Measurements from ENCODE around the gene NAGS. TPM values are rescaled to one million over a fixed set of nuclear protein-coding genes. Genes with fewer than 3 reads are reported as not detected.
"Not testable (repeated sequence)": the region's sequence is repeated elsewhere in the genome, so short reads cannot be mapped to it uniquely, and the experiment has no call there.

The NAGS gene
- total and polyA plus RNA-seq, 2 experiments from 2014 or later, result 14.0 to 14.4 TPM

GRCh38 chr17:43967251-43967875 is 37.1 kb upstream of the NAGS start:
- TF ChIP-seq EZH2phosphoT487 (IDR thresholded peaks at IDR 0.05; ENCODE audit: low read depth, severe bottlenecking, unreplicated experiment), result no peak
- no peak for TF ChIP-seq CTCF (IDR thresholded peaks at IDR 0.05; ENCODE audit: poor library complexity)
- no peak for TF ChIP-seq EZH2 (IDR thresholded peaks at IDR 0.05; ENCODE audit: borderline replicate concordance)
- H3K4me3 ChIP-seq, result no peak overlapping the region

DNA sequence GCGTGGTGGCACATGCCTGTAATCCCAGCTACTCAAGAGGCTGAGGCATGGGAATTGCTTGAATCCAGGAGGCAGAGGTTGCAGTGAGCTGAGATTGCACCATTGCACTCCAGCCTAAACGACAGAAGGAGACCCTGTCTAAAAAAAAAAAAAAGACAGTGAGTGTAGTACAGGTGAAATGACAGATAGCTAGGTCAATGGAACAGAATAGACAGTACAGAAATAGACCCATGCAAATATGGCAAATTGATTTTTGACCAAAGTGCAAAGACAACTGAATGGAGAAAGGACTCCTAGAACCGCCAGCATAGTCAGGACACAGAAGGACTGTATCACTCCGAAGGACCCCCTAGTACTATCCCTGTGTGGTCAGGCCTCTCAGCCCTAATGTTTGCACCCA is 34.1 kb upstream of the NAGS start:
- H3K4me3 ChIP-seq, result no peak overlapping the region
- H3K27ac ChIP-seq, result no peak overlapping the region
- no peaks in the 10 kb centered on the region for H3K9me3 ChIP-seq (ENCODE audit: low read depth)
- WGBS (ENCODE audit: low lambda C conversion rate, missing lambda C conversion rate), result 78% methylated on average over 4 of the region's 4 CpGs
- no peaks in the 10 kb centered on the region for H3K4me1 ChIP-seq (ENCODE audit: insufficient read depth)
- no peak for TF ChIP-seq CTCF (IDR thresholded peaks at IDR 0.05; ENCODE audit: poor library complexity)
- TF ChIP-seq EZH2 (IDR thresholded peaks at IDR 0.05; ENCODE audit: borderline replicate concordance), result no peak
- TF ChIP-seq EZH2phosphoT487 (IDR thresholded peaks at IDR 0.05; ENCODE audit: low read depth, severe bottlenecking, unreplicated experiment), result no peak
- no peaks in the 10 kb centered on the region for H3K9me2 ChIP-seq (replicated peaks; ENCODE audit: insufficient read depth)
- no peak overlapping the region for H3K4me2 ChIP-seq
- no peak overlapping the region for H2AFZ ChIP-seq
- DNase-seq (ENCODE audit: low spot score), result no peak
- no peaks in the 10 kb centered on the region for H4K20me1 ChIP-seq (ENCODE audit: insufficient read depth, poor library complexity, severe bottlenecking)
- H3K79me2 ChIP-seq, result no peaks in the 10 kb centered on the region
- H3K27me3 ChIP-seq, result peaks cover 22% of the 10 kb centered on the region
- H3K36me3 ChIP-seq (replicated peaks; ENCODE audit: insufficient read depth, low read depth), result no peaks in the 10 kb centered on the region

More at GRCh38 chr17:43967251-43967875, 37.1 kb upstream of the NAGS start:
- H3K9me2 ChIP-seq (replicated peaks; ENCODE audit: insufficient read depth), result no peaks in the 10 kb centered on the region
- H3K79me2 ChIP-seq, result no peaks in the 10 kb centered on the region
- H4K20me1 ChIP-seq (ENCODE audit: insufficient read depth, poor library complexity, severe bottlenecking), result no peaks in the 10 kb centered on the region
- no peak for DNase-seq (ENCODE audit: low spot score)
- H3K36me3 ChIP-seq (replicated peaks; ENCODE audit: insufficient read depth, low read depth), result no peaks in the 10 kb centered on the region
- no peak overlapping the region for H2AFZ ChIP-seq
- H3K27me3 ChIP-seq, result peaks cover 15% of the 10 kb centered on the region
- H3K4me1 ChIP-seq (ENCODE audit: insufficient read depth), result no peaks in the 10 kb centered on the region
- no peaks in the 10 kb centered on the region for H3K9me3 ChIP-seq (ENCODE audit: low read depth)
- H3K27ac ChIP-seq, result no peak overlapping the region
- H3K4me2 ChIP-seq, result no peak overlapping the region
- WGBS (ENCODE audit: low lambda C conversion rate, missing lambda C conversion rate), result 51% methylated on average over 9 of the region's 9 CpGs

DNA sequence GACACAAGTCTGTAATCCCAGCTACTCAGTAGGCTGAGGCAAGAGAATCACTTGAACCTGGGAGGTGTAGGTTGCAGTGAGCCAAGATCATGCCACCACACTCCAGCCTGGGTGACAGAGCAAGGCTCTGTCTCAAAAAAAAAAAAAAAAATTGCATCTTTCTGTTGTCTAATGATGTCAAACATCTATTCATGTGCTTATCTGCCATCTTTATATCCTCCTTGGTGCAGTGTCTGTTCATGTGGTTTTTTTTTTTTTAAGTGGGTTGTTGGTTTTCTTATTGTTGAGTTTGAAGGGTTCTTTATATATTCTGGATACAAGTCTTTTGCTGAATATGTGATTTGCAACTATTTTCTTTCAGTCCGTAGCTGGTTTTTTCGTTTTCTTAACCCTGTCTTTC is 33.0 kb upstream of the NAGS start:
- not testable (repeated sequence) for H3K4me3 ChIP-seq; H3K4me1 ChIP-seq (ENCODE audit: insufficient read depth); H3K9me3 ChIP-seq (ENCODE audit: low read depth); H3K27ac ChIP-seq; H3K79me2 ChIP-seq; H3K9me2 ChIP-seq (replicated peaks; ENCODE audit: insufficient read depth); H3K36me3 ChIP-seq (replicated peaks; ENCODE audit: insufficient read depth, low read depth); H2AFZ ChIP-seq; H4K20me1 ChIP-seq (ENCODE audit: insufficient read depth, poor library complexity, severe bottlenecking); DNase-seq (ENCODE audit: low spot score); H3K4me2 ChIP-seq
- H3K27me3 ChIP-seq, result peaks cover 22% of the 10 kb centered on the region
- 74% methylated on average over 2 of the region's 2 CpGs for WGBS (ENCODE audit: low lambda C conversion rate, missing lambda C conversion rate)

DNA sequence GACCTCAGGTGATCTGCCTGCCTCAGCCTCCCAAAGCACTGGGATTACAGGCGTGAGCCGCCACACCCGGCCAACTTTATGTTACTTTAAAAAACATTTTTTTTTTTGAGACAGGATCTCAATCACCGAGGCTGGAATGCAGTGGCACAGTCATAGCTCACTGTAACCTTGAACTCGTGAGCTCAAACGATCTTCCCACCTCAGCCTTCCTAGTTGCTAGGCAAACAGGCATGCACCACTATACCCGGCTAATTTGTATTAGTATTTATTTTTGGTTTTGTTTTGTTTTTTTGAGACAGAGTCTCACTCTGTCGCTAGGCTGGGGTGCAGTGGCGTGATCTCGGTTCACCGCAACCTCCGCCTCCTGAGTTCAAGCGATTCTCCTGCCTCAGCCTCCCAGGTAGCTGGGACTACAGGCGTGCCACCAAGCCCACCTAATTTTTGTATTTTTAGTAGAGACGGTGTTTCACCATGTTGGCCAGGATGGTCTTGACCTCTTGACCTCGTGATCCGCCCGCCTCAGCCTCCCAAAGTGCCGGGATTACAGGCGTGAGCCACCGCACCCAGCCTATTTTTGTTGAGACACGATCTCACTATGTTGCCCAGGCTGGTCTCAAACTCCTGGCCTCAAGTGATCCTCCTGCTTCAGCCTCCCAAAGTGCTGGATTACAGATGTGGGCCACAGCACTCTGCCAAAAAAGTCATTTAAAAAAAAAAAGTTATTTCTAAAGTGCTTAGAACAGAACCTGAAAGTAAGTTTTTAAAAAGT is 31.8 kb upstream of the NAGS start:
- not testable (repeated sequence) for H3K9me3 ChIP-seq (ENCODE audit: low read depth); H2AFZ ChIP-seq; H3K27ac ChIP-seq; H3K9me2 ChIP-seq (replicated peaks; ENCODE audit: insufficient read depth); H3K79me2 ChIP-seq; DNase-seq (ENCODE audit: low spot score); H3K4me3 ChIP-seq; H3K4me1 ChIP-seq (ENCODE audit: insufficient read depth); H3K4me2 ChIP-seq; H3K36me3 ChIP-seq (replicated peaks; ENCODE audit: insufficient read depth, low read depth); H4K20me1 ChIP-seq (ENCODE audit: insufficient read depth, poor library complexity, severe bottlenecking)
- WGBS (ENCODE audit: low lambda C conversion rate, missing lambda C conversion rate), result 91% methylated on average over 22 of the region's 22 CpGs
- peaks cover 27% of the 10 kb centered on the region for H3K27me3 ChIP-seq

All from hepatocyte (in vitro differentiated cells).